Measurements from ENCODE around the gene GSC2. TPM values are rescaled to one million over a fixed set of nuclear protein-coding genes. Genes with fewer than 3 reads are reported as not detected.

Gene GSC2
- total and polyA plus RNA-seq, 9 of the 15 experiments (the other 6 are each of a cell fraction or from before 2014, with no cell fraction given): not detected

DNA sequence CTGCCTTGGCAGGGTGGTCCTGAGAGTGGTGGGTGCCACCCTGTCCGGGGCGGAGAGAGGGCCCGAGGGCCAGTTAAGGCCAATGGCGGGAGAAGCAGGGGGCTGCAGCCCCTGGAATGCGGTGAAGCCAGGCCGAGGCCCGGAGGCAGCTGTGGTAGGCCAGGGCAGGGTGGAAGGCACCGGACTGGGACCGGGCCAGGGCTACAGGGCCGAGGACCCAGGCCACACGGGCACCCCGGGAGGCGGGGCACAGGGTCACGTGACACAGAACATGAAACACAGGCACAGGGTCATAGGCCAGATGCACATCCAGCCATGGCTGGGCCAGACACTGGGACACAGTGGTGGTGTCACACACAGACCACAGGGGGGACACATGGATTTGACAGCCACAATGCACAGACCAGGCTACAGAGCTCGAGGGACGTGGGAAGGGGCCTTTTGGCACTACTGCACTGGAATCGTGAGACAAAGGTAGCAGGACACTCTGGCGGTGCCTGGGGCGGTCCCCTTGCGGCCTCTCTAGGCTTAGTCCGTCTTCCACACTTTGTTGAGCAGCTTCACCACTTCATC is 25.6 kb upstream of the GSC2 start:
- ChIA-PET POLR2A (interaction anchor here (0.6 to 11.1 kb wide), 11 partner anchors 20 to 632 kb away, joined by 3 to 191 read pairs (median 4); partner anchors contain the start of gene DGCR2), CTCF (ENCODE audit: low intra/inter-chr PET ratio) (no interaction called here)
- FAIRE-seq: no peak
- 82% methylated on average over 21 of the region's 21 CpGs for WGBS (ENCODE audit: insufficient coverage, low coverage, missing lambda C conversion rate)
- BruUV-seq (replicated peaks): no TSS peak
- no peak overlapping the region for H2AFZ ChIP-seq (ENCODE audit: low read depth, low read length)
- H4K20me1 ChIP-seq (replicated peaks; ENCODE audit: control insufficient read depth, insufficient read depth, low read length): peaks cover 42% of the 10 kb centered on the region
- H3K27me3 ChIP-seq (ENCODE audit: control insufficient read depth in 2 of 2, insufficient read depth in 2 of 2, low read length in 2 of 2): no peaks in the 10 kb centered on the region
- DNase-seq (ENCODE audit: extremely low read depth in 1 of 4, low spot score in 3 of 4): peak in 1 of 4 experiments; percentile 79
- H3K36me3 ChIP-seq (ENCODE audit: control insufficient read depth, insufficient read depth, low read length): peaks cover 55% of the 10 kb centered on the region
- no peaks in the 10 kb centered on the region for H3K9me3 ChIP-seq (replicated peaks; ENCODE audit: control insufficient read depth, insufficient read depth, low read depth, low read length)
- H3K4me3 ChIP-seq: no peak overlapping the region
- in situ Hi-C loops (cut with MboI): loop anchor here (5.0 kb wide), 1 partner anchor 452 kb away; no protein-coding TSS in a partner anchor
- peaks cover 51 to 100% of the 10 kb centered on the region in 2 experiments for H3K4me1 ChIP-seq (replicated peaks in 1 of 2; ENCODE audit: control insufficient read depth in 2 of 2, insufficient read depth in 2 of 2, low read length in 2 of 2)
- 0 out of 2 replicates have a peak overlapping the region, but pooled peaks have one; percentile 15 for H3K4me2 ChIP-seq (ENCODE audit: insufficient read depth, low read length)
- H3K9ac ChIP-seq (ENCODE audit: insufficient read depth in 1 of 2, low read depth in 2 of 2, low read length in 2 of 2): peak overlapping the region in 1 of 2 experiments; percentile 96; a peak in 2 of 4 replicates
- H3K79me2 ChIP-seq (ENCODE audit: control insufficient read depth, insufficient read depth, low read length): peaks cover 77% of the 10 kb centered on the region
- peak overlapping the region; percentile 17; the same call in 2 of the 3 replicates for H3K27ac ChIP-seq (ENCODE audit: extremely low read depth, low read depth, low read length)
- ATAC-seq: no peak
- intact Hi-C loops (cut with micrococcal nuclease): loop anchor here (5.0 kb wide), 2 partner anchors 138 to 197 kb away; no protein-coding TSS in a partner anchor
- H3K9me1 ChIP-seq (ENCODE audit: control insufficient read depth, insufficient read depth, low read length): peaks cover 28% of the 10 kb centered on the region
- TF ChIP-seq CXXC5 (CRISPR knock-in tag; IDR thresholded peaks at IDR 0.05) (peak; percentile 43; the same call in 1 of the 2 replicates), WHSC1 (IDR thresholded peaks at IDR 0.05; ENCODE audit: low read length) (peak; percentile 57), ERF (CRISPR knock-in tag; IDR thresholded peaks at IDR 0.05) (peak; percentile 10; the same call in 1 of the 2 replicates), ATF1 (CRISPR knock-in tag; IDR thresholded peaks at IDR 0.05) (no peak), ATF1 (tag; IDR thresholded peaks at IDR 0.05) (0 out of 2 replicates have a peak, but pooled peaks have one; percentile 31), SAP30 (IDR thresholded peaks at IDR 0.05; ENCODE audit: borderline replicate concordance, insufficient read depth, low read depth, low read length, poor library complexity, severe bottlenecking) (peak; percentile 64), ZBTB33 (CRISPR knock-in tag; IDR thresholded peaks at IDR 0.05) (no peak), CHCHD3 (CRISPR knock-in tag; IDR thresholded peaks at IDR 0.05) (0 out of 2 replicates have a peak, but pooled peaks have one; percentile 2), NR4A1 (CRISPR knock-in tag; IDR thresholded peaks at IDR 0.05) (no peak), NR4A1 (tag; IDR thresholded peaks at IDR 0.05) (0 out of 2 replicates have a peak, but pooled peaks have one; percentile 23), SRF (CRISPR knock-in tag; IDR thresholded peaks at IDR 0.05) (no peak), FOXA1 (IDR thresholded peaks at IDR 0.05; ENCODE audit: borderline replicate concordance) (no peak)
- TF ChIP-seq, protein P1, sequence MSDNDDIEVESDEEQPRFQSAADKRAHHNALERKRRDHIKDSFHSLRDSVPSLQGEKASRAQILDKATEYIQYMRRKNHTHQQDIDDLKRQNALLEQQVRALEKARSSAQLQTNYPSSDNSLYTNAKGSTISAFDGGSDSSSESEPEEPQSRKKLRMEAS (CRISPR knock-in tag; IDR thresholded peaks at IDR 0.05): no peak
- TF ChIP-seq, protein P2, sequence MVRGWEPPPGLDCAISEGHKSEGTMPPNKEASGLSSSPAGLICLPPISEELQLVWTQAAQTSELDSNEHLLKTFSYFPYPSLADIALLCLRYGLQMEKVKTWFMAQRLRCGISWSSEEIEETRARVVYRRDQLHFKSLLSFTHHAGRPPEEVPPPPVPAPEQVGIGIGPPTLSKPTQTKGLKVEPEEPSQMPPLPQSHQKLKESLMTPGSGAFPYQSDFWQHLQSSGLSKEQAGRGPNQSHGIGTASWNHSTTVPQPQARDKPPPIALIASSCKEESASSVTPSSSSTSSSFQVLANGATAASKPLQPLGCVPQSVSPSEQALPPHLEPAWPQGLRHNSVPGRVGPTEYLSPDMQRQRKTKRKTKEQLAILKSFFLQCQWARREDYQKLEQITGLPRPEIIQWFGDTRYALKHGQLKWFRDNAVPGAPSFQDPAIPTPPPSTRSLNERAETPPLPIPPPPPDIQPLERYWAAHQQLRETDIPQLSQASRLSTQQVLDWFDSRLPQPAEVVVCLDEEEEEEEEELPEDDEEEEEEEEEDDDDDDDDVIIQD (CRISPR knock-in tag; IDR thresholded peaks at IDR 0.05): peak; percentile 20; the same call in 1 of the 2 replicates
- TF ChIP-seq, protein P3, sequence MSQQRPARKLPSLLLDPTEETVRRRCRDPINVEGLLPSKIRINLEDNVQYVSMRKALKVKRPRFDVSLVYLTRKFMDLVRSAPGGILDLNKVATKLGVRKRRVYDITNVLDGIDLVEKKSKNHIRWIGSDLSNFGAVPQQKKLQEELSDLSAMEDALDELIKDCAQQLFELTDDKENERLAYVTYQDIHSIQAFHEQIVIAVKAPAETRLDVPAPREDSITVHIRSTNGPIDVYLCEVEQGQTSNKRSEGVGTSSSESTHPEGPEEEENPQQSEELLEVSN (IDR thresholded peaks at IDR 0.05; ENCODE audit: borderline replicate concordance in 1 of 2, extremely low read depth in 1 of 2, insufficient read depth in 1 of 2, insufficient read length in 1 of 2, low read depth in 1 of 2, low read length in 1 of 2, poor library complexity in 1 of 2, severe bottlenecking in 1 of 2): peak in 1 of 2 experiments; percentile 55

All from K562 (cell line).